Fibroblast of villous mesenchyme (primary cell): Measurements from ENCODE around the gene TEAD1. TPM values are rescaled to one million over a fixed set of nuclear protein-coding genes. Genes with fewer than 3 reads are reported as not detected.

ENCODE experiments used
- DNase-seq: peaks from one replicate; pipeline ENCODE4 v3.0.0-alpha.2; 2010; ENCODE audit warnings: low read depth
- H3K4me3 ChIP-seq: 2 replicates; pipeline ENCODE4 v1.5.1; 2011; ENCODE audit warnings: low read depth, mild to moderate bottlenecking, low read length
- total RNA-seq: library from RNA; depleted of rRNA; stranded (reverse); fragments of >200 nt; gene quantifications from 2 replicates; pipeline ENCODE4 v1.2.3, GENCODE V29; 2012
- TF ChIP-seq, protein P1 (sequence below): IDR thresholded peaks from 2 replicates; pipeline ENCODE4 v1.5.1; 2012; ENCODE audit warnings: low read depth, mild to moderate bottlenecking, low read length; ENCODE audit not compliant: insufficient read depth

Gene TEAD1
- total RNA-seq, 1 donor, result 244 TPM

DNA sequence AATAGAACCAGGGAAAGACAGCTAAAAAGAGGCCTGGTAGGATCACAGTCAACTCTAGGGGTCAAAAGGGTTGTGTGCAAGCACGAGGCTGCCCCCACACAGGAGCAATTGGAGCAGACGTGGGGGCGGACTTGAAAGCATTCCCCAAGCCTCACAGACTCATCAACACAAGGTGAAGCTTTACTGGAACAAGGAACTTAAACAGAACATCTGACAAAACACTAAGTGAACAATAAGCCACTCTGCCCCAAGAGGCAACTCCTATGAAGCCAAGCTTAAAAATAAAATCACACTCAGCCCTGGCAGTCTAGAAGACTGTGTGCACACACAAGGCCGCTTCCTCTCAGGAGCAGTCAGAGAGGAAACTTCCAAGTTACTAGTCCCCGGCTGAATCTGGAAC, 32.2 kb upstream of the TEAD1 start:
- H3K4me3 ChIP-seq, result no peak overlapping the region
- TF ChIP-seq, protein P1, sequence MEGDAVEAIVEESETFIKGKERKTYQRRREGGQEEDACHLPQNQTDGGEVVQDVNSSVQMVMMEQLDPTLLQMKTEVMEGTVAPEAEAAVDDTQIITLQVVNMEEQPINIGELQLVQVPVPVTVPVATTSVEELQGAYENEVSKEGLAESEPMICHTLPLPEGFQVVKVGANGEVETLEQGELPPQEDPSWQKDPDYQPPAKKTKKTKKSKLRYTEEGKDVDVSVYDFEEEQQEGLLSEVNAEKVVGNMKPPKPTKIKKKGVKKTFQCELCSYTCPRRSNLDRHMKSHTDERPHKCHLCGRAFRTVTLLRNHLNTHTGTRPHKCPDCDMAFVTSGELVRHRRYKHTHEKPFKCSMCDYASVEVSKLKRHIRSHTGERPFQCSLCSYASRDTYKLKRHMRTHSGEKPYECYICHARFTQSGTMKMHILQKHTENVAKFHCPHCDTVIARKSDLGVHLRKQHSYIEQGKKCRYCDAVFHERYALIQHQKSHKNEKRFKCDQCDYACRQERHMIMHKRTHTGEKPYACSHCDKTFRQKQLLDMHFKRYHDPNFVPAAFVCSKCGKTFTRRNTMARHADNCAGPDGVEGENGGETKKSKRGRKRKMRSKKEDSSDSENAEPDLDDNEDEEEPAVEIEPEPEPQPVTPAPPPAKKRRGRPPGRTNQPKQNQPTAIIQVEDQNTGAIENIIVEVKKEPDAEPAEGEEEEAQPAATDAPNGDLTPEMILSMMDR, result no peak
- peak; percentile 61 for DNase-seq

DNA sequence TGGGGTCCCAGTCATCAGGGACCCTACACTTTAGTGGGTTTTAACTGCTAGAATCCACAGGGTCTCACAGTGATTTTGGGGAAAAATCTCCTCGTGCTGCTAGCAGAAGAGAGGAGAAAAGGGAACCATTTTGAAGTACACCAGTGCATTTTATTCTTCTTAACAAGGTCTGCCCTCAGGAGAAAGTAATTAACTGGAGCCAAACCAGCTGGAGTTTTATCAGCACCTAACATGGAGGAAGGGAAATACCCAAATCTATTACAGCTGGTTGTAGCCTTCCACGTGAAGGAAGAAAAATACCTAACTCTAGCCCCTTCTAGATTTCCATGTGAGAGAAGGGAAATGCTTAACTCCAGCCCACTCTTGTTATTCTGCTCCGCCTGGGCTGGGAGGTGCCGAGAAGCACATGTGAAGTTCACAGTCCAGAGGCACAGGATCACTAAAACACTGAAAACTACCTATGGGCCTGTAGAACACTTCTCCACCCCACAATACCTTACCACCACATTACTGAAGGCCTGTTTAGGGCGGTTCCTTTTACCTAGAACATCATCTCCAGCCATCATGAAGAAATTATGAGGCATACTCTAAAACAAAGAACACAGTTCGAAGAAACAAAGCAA, 31.3 kb upstream of the TEAD1 start:
- TF ChIP-seq, protein P1, result no peak

DNA sequence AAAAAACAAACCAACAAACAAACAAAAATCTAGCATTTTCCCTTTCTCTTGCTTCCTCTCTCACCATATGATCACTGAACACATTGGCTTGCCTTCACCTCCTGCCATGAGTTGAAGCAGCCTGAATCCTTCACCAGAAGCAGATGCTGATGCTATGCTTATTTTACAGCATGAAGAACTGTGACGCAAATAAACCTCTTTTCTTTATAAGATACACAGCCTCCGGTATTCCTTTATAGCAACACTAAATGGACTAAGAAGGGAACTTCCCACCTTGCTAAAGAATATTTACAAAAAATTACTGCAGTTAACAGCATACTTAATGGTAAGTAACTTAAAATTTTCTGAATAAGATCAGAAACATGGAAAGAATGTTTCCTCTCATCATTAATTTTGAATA, 27.7 kb upstream of the TEAD1 start:
- TF ChIP-seq, protein P1, result no peak
- H3K4me3 ChIP-seq, result no peak overlapping the region

More for the DNA sequence above, 31.3 kb upstream of the TEAD1 start:
- no peak overlapping the region for H3K4me3 ChIP-seq
- peak; percentile 86 for DNase-seq

DNA sequence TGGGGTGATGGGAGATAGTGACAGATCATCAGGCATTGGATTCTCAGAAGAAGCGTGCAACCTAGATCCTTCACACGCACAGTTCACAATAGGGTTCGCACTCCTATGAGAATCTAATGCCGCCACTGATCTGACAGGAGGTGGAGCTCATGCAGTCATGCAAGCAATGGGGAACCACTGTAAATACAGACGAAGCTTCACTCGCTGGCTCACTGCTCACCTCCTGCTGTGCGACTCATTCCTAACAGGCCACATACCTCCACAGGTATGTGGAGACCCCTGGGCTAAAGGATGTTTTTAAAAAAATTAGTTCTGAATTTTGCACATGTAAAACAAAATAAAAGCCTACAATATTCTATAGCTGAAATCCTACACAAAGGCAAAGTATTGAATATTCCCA, 20.5 kb upstream of the TEAD1 start:
- TF ChIP-seq, protein P1, result no peak
- H3K4me3 ChIP-seq, result no peak overlapping the region
- no peak for DNase-seq

More for the DNA sequence above, 27.7 kb upstream of the TEAD1 start:
- DNase-seq, result no peak

DNA sequence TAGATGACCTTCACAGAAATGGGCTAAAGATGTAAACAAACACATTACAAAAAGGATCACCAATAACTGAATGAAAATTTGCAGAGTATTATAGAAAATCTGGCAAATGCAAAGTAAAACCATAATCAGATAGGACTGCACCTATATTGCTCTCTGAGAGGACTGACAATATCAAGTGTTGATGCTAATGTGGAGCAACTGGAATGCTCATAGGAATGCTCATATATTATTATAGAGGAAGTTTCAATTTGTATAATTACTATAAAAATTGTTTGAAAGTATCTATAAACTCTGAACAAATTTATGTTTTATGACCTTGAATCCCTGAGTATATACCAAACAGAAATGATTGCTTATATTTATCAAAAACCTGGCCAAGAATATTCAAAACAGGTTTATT, 18.4 kb upstream of the TEAD1 start:
- no peak for DNase-seq
- no peak overlapping the region for H3K4me3 ChIP-seq
- TF ChIP-seq, protein P1, result no peak

DNA sequence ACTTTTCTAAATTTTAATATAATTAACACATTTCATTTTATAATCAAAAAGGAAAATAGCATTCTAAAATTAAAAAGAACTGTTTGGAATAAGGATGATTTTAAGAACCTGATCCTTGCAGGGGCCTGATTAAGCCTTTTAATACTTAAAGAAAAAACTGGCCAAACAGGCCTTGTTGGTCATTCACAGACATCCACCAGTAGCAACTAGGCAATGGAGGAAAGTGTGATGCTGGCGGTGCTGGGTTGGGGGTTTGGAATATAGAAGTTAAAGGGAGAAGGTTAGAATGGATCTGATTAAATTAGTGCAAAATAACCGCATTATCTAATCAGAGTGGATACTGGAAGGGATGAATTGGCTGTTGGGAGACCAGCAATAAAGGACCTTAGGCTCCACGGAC, 16.9 kb upstream of the TEAD1 start:
- no peak for DNase-seq
- no peak overlapping the region for H3K4me3 ChIP-seq
- TF ChIP-seq, protein P1, result no peak

DNA sequence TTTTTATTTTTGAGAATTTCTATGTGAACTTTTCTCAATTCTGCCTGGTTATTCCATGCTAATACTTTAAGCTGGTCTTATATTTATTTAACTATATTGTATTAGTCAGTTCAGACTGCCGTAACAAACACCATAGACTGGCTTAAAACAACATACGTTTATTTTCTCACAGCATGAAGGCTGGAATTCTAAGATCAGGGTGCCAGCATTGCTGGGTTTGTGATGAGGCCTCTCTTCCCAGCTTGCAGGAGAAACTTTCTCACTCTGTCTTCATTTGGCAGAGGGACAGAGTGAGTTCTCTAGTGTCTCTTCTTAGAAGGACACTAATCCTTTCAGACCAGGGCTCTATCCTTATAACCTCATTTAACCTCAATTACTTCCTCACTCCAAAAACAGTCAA, 16.2 kb upstream of the TEAD1 start:
- no peak for DNase-seq
- no peak overlapping the region for H3K4me3 ChIP-seq
- TF ChIP-seq, protein P1, result no peak
